Keratinocyte (primary cell): ENCODE measurements around the gene ERMP1. TPM values are rescaled to one million over a fixed set of nuclear protein-coding genes. Genes with fewer than 3 reads are reported as not detected.

ENCODE experiments used
- DNase-seq: peaks from one replicate; pipeline ENCODE4 v3.0.0-alpha.2; 2011; ENCODE audit warnings: low read depth, missing footprints, low spot score
- FAIRE-seq: peaks from 2 replicates; lab custom pipeline; 2011; peaks lifted over from hg19 to GRCh38; lab: Jason Lieb, UNC
- H2AFZ ChIP-seq: 2 replicates; pipeline ENCODE4 v1.6.0; 2012; ENCODE audit warnings: low read length, control low read depth, inconsistent platforms; ENCODE audit not compliant: control insufficient read depth
- H3K27ac ChIP-seq: 2 replicates; pipeline ENCODE4 v1.5.1; 2011; ENCODE audit warnings: low read length; ENCODE audit not compliant: control insufficient read depth, insufficient read depth
- H3K27me3 ChIP-seq: 3 replicates; pipeline ENCODE4 v1.6.0; 2011; ENCODE audit warnings: low read length; ENCODE audit not compliant: control insufficient read depth, insufficient read depth; ENCODE audit errors: extremely low read depth
- H3K36me3 ChIP-seq, 2 experiments: 2 replicates in 1 of 2; 3 replicates in 1 of 2; pipeline ENCODE4 v1.5.1; 2011; ENCODE audit warnings: low read length in 2 of 2, mild to moderate bottlenecking in 1 of 2; ENCODE audit not compliant: control insufficient read depth in 2 of 2, insufficient read depth in 2 of 2; ENCODE audit errors: extremely low read depth in 1 of 2
- H3K4me1 ChIP-seq: 3 replicates; pipeline ENCODE4 v1.5.1; 2011; ENCODE audit warnings: low read length; ENCODE audit not compliant: control insufficient read depth, insufficient read depth; ENCODE audit errors: extremely low read depth
- H3K4me2 ChIP-seq: 3 replicates; pipeline ENCODE4 v1.6.0; 2011; ENCODE audit warnings: low read depth, low read length; ENCODE audit not compliant: control insufficient read depth, insufficient read depth; ENCODE audit errors: extremely low read depth
- H3K4me3 ChIP-seq, 3 experiments: fragments of 200-600 bp in 1 of 3; sonication (generic) in 1 of 3; 2 replicates in 2 of 3; 3 replicates in 1 of 3; pipeline ENCODE4 v1.5.1; 2011 to 2016; ENCODE audit warnings: low read length in 3 of 3, mild to moderate bottlenecking in 3 of 3, control low read depth in 2 of 3, inconsistent platforms in 1 of 3, low read depth in 1 of 3, mixed read lengths in 1 of 3, mixed run types in 1 of 3, moderate library complexity in 1 of 3; ENCODE audit not compliant: control insufficient read depth in 2 of 3, insufficient read depth in 2 of 3; ENCODE audit errors: extremely low read depth in 1 of 3
- H3K79me2 ChIP-seq: 2 replicates; pipeline ENCODE4 v1.6.0; 2012; ENCODE audit warnings: low read length; ENCODE audit not compliant: control insufficient read depth, insufficient read depth
- H3K9ac ChIP-seq: 3 replicates; pipeline ENCODE4 v1.6.0; 2011; ENCODE audit warnings: low read length; ENCODE audit not compliant: control insufficient read depth, insufficient read depth; ENCODE audit errors: extremely low read depth
- H3K9me1 ChIP-seq: 3 replicates; pipeline ENCODE4 v1.6.0; 2011; ENCODE audit warnings: low read length; ENCODE audit not compliant: control insufficient read depth, insufficient read depth; ENCODE audit errors: extremely low read depth
- H3K9me3 ChIP-seq: 2 replicates; pipeline ENCODE4 v1.5.1; 2012; ENCODE audit warnings: low read depth, low read length; ENCODE audit not compliant: control insufficient read depth
- H4K20me1 ChIP-seq: 3 replicates; pipeline ENCODE4 v1.6.0; 2011; ENCODE audit warnings: low read length; ENCODE audit not compliant: control insufficient read depth, insufficient read depth; ENCODE audit errors: extremely low read depth
- EZH2 ChIP-seq: IDR thresholded peaks from one replicate; pipeline ENCODE4 v1.6.1; 2012; ENCODE audit warnings: inconsistent platforms, mild to moderate bottlenecking, low read length, moderate library complexity
- dilution Hi-C: fragments of 300-500 bp; cut with MboI; formaldehyde crosslinking; loops from one replicate; pipeline ENCODE4 v1.7.0; 2020; ENCODE audit warnings: low sequenced_read_pairs; ENCODE audit not compliant: extremely low pct_ligation_motif_present
- polyA plus RNA-seq, 5 experiments: library from polyadenylated mRNA; depleted of rRNA in 3 of 5; stranded (reverse) in 3 of 5; stranded (forward) in 1 of 5; unstranded in 1 of 5; fragments of >200 nt; gene quantifications; 1 replicate in 1 of 5; 2 replicates in 3 of 5; 3 replicates in 1 of 5; pipeline versions ENCODE4 v1.2.1 to v1.2.3, GENCODE V29; 2011 to 2012; ENCODE audit warnings: missing spikeins in 2 of 5, low read depth in 1 of 5, low replicate concordance in 1 of 5
- TF ChIP-seq, protein P1 (sequence below), 3 experiments: IDR thresholded peaks in 1 of 3; conservative IDR thresholded peaks in 1 of 3; optimal IDR thresholded peaks in 1 of 3; 2 replicates in 2 of 3; 3 replicates in 1 of 3; pipeline versions ENCODE3 to v1.5.1; 2011; ENCODE audit warnings: low read length in 3 of 3, mild to moderate bottlenecking in 3 of 3, moderate library complexity in 2 of 3, control low read depth in 1 of 3, inconsistent platforms in 1 of 3; ENCODE audit not compliant: insufficient read depth in 2 of 3; ENCODE audit errors: extremely low read depth in 1 of 3

The ERMP1 gene
- polyA plus RNA-seq, 1 donor (not counting 4 experiments of a cell fraction or from before 2014, with no cell fraction given): 27.0 TPM

- Histone ChIP-seq H2AFZ (no peak overlapping the region), H3K9ac (no peak overlapping the region), H3K9me1 (no peaks in the 10 kb centered on the region), H4K20me1 (no peaks in the 10 kb centered on the region), H3K36me3 (peaks cover 3 to 8% of the 10 kb centered on the region in 2 experiments), H3K9me3 (no peaks in the 10 kb centered on the region), H3K4me2 (no peak overlapping the region), H3K4me1 (peaks cover 19% of the 10 kb centered on the region), H3K27me3 (no peaks in the 10 kb centered on the region), H3K27ac (peak overlapping the region; percentile 42), H3K4me3 (no peak overlapping the region), H3K79me2 (no peaks in the 10 kb centered on the region)
- DNase-seq (no peak), FAIRE-seq (peak; percentile 39)
- TF ChIP-seq, protein P1, sequence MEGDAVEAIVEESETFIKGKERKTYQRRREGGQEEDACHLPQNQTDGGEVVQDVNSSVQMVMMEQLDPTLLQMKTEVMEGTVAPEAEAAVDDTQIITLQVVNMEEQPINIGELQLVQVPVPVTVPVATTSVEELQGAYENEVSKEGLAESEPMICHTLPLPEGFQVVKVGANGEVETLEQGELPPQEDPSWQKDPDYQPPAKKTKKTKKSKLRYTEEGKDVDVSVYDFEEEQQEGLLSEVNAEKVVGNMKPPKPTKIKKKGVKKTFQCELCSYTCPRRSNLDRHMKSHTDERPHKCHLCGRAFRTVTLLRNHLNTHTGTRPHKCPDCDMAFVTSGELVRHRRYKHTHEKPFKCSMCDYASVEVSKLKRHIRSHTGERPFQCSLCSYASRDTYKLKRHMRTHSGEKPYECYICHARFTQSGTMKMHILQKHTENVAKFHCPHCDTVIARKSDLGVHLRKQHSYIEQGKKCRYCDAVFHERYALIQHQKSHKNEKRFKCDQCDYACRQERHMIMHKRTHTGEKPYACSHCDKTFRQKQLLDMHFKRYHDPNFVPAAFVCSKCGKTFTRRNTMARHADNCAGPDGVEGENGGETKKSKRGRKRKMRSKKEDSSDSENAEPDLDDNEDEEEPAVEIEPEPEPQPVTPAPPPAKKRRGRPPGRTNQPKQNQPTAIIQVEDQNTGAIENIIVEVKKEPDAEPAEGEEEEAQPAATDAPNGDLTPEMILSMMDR (optimal IDR thresholded peaks at IDR 0.05 in 1 of 3, IDR thresholded peaks at IDR 0.05 in 1 of 3, conservative IDR thresholded peaks at IDR 0.05 in 1 of 3; ENCODE audit: extremely low read depth in 1 of 3, insufficient read depth in 2 of 3, low read length in 3 of 3): no peak
- no peak for TF ChIP-seq EZH2
- dilution Hi-C loops: no loop called here
These were observed 19.1 kb downstream of the ERMP1 start for GRCh38 chr9:5813824-5814223.

GRCh38 chr9:5811751-5812150 is 21.2 kb downstream of the ERMP1 start:
- Histone ChIP-seq H3K36me3 (peaks cover 3 to 5% of the 10 kb centered on the region in 2 experiments), H3K9ac (no peak overlapping the region), H3K27me3 (no peaks in the 10 kb centered on the region), H4K20me1 (no peaks in the 10 kb centered on the region), H3K9me3 (no peaks in the 10 kb centered on the region), H3K4me3 (no peak overlapping the region), H3K9me1 (no peaks in the 10 kb centered on the region), H3K27ac (no peak overlapping the region), H3K4me2 (no peak overlapping the region), H3K4me1 (peaks cover 5% of the 10 kb centered on the region), H2AFZ (no peak overlapping the region), H3K79me2 (no peaks in the 10 kb centered on the region)
- DNase-seq (no peak), FAIRE-seq (no peak)
- no peak for TF ChIP-seq EZH2
- TF ChIP-seq, protein P1 (optimal IDR thresholded peaks at IDR 0.05 in 1 of 3, IDR thresholded peaks at IDR 0.05 in 1 of 3, conservative IDR thresholded peaks at IDR 0.05 in 1 of 3; ENCODE audit: extremely low read depth in 1 of 3, insufficient read depth in 2 of 3, low read length in 3 of 3): no peak
- dilution Hi-C loops: no loop called here
